ENCODE results near the gene HEATR9.

HEATR9 gene

GRCh38 chr17:35849469-35850348 is 19.0 kb downstream of the HEATR9 start:
- peak; percentile 91 for ATAC-seq
- no peak for TF ChIP-seq TOX (CRISPR knock-in tag; IDR thresholded peaks at IDR 0.05; ENCODE audit: borderline replicate concordance)
- no peak for TF ChIP-seq PPARA (CRISPR knock-in tag; IDR thresholded peaks at IDR 0.05; ENCODE audit: borderline replicate concordance)
- no peak for TF ChIP-seq ZNF8 (CRISPR knock-in tag; IDR thresholded peaks at IDR 0.05)
- no peak for TF ChIP-seq GLIS3 (CRISPR knock-in tag; IDR thresholded peaks at IDR 0.05)
- no peak for TF ChIP-seq CSDC2 (CRISPR knock-in tag; IDR thresholded peaks at IDR 0.05)
- no peak for TF ChIP-seq CSRNP3 (CRISPR knock-in tag; IDR thresholded peaks at IDR 0.05)
- TF ChIP-seq SNAI2 (CRISPR knock-in tag; IDR thresholded peaks at IDR 0.05): no peak
- TF ChIP-seq OSR1 (CRISPR knock-in tag; IDR thresholded peaks at IDR 0.05): no peak
- no peak for TF ChIP-seq TCF4 (CRISPR knock-in tag; IDR thresholded peaks at IDR 0.05; ENCODE audit: borderline replicate concordance)
- no peak for TF ChIP-seq ZFP30 (CRISPR knock-in tag; IDR thresholded peaks at IDR 0.05)
- TF ChIP-seq ESRRG (CRISPR knock-in tag; IDR thresholded peaks at IDR 0.05): no peak
- TF ChIP-seq POU6F1 (CRISPR knock-in tag; IDR thresholded peaks at IDR 0.05; ENCODE audit: borderline replicate concordance, low read depth): no peak
- TF ChIP-seq ISL1 (CRISPR knock-in tag; IDR thresholded peaks at IDR 0.05): no peak
- TF ChIP-seq ZC3H10 (CRISPR knock-in tag; IDR thresholded peaks at IDR 0.05): no peak
- no peak for TF ChIP-seq ARNTL (CRISPR knock-in tag; IDR thresholded peaks at IDR 0.05; ENCODE audit: borderline replicate concordance, low read depth)
- TF ChIP-seq RARB (CRISPR knock-in tag; IDR thresholded peaks at IDR 0.05): no peak
- no peak for TF ChIP-seq BACH2 (CRISPR knock-in tag; IDR thresholded peaks at IDR 0.05; ENCODE audit: borderline replicate concordance)
- no peak for TF ChIP-seq ZNF565 (CRISPR knock-in tag; conservative IDR thresholded peaks at IDR 0.05; ENCODE audit: low read depth)

- ATAC-seq: no peak
- no peak for TF ChIP-seq TOX (CRISPR knock-in tag; IDR thresholded peaks at IDR 0.05; ENCODE audit: borderline replicate concordance)
- no peak for TF ChIP-seq CSDC2 (CRISPR knock-in tag; IDR thresholded peaks at IDR 0.05)
These were observed 20.9 kb downstream of the HEATR9 start for GRCh38 chr17:35847633-35848373.

- no peak for ATAC-seq
These were observed 21.7 kb downstream of the HEATR9 start for GRCh38 chr17:35847006-35847405.

More at GRCh38 chr17:35847006-35847405, 21.7 kb downstream of the HEATR9 start:
- TF ChIP-seq PATZ1 (CRISPR knock-in tag; IDR thresholded peaks at IDR 0.05; ENCODE audit: borderline replicate concordance) (no peak), BACH2 (CRISPR knock-in tag; IDR thresholded peaks at IDR 0.05; ENCODE audit: borderline replicate concordance) (no peak), ZNF565 (CRISPR knock-in tag; conservative IDR thresholded peaks at IDR 0.05; ENCODE audit: low read depth) (no peak), TCF4 (CRISPR knock-in tag; IDR thresholded peaks at IDR 0.05; ENCODE audit: borderline replicate concordance) (no peak)
